ENCODE measurements around the gene LGR6. TPM values are rescaled to one million over a fixed set of nuclear protein-coding genes. Genes with fewer than 3 reads are reported as not detected.

Gene LGR6
- total RNA-seq, 1 donor: not detected

DNA sequence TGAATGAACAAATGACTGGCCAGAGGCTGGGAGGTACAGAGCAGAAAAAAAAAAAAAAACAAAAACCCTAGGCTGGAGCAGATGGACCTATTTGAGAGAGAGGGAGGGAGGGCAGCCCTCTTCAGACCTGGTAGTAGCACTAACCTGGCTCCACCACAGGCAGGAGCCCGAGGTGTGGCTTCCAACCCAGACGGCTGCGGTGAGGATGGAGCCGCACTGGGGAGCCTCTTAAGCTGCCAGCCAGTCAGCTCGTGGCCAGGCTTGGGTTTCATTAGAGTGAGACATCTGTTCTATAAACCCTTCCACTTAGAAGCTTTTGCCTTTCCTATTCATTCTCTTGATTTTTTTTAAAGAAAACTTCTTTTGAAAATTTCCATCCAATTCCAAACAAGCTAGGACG lies 16.8 kb downstream of the LGR6 start:
- DNase-seq (ENCODE audit: low read depth): peak; percentile 10

GRCh38 chr1:202210969-202211368 lies 17.4 kb downstream of the LGR6 start:
- no peak for DNase-seq (ENCODE audit: low read depth)
- no peak for TF ChIP-seq CTCF (IDR thresholded peaks at IDR 0.05; ENCODE audit: insufficient read depth, low read length)
- H3K4me3 ChIP-seq (ENCODE audit: low read depth, low read length): no peak overlapping the region

More for the DNA sequence above, 16.8 kb downstream of the LGR6 start:
- no peak overlapping the region for H3K4me3 ChIP-seq (ENCODE audit: low read depth, low read length)
- TF ChIP-seq CTCF (IDR thresholded peaks at IDR 0.05; ENCODE audit: insufficient read depth, low read length): no peak

DNA sequence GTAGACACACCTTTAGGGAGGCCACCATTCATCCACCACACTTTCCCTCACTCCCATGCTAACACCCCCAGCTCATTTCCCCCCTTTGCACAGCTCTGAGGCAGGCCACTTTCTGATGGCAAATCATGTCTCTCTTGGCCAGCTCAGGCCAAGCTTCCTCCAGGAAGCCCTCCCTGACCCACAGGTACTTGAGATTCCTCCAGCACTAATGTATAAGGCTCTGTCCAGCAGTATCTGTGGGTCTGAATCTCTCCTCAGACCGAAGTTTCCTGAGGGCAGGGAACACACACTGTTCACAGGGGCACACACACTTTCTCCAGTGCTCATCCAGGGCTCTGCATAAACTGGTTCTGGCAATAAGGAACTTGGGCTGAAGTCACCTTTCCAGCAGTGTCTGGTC lies 19.2 kb downstream of the LGR6 start:
- no peak for TF ChIP-seq CTCF (IDR thresholded peaks at IDR 0.05; ENCODE audit: insufficient read depth, low read length)
- H3K4me3 ChIP-seq (ENCODE audit: low read depth, low read length): no peak overlapping the region
- DNase-seq (ENCODE audit: low read depth): no peak

DNA sequence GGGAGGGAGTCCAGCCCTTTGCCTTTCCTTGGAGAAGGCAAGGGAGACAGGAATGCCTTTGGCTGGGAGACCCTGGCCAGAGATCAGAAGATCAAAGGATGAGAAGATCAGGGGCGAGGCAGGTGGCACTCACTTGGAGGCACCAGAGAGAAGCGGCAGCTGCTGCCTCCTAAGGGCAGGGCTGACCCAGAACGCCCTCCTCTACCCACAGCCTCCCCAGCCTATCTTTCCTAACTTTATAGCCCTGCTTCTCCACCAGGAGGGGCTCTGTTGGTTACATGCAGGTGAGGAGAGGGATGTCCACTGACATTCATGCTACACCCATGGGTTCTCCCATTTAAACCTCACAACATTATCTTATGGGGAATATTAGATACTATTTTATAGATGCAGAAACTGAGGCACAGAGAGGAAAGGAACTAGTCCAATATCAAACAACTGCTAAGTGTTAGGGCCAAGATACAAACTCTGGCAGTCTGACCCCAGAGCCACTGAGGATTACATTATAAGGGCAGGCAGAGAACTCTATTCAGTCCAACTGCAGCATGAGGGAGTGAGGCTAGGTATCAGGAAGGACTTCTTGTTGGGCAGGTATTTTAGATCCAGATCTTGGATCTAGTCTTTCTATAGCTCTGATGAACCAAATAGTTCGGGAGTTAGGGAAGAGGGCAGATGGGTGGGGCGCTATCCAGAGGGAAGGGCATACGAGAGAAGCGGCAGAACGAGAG lies 19.9 kb downstream of the LGR6 start:
- TF ChIP-seq CTCF (IDR thresholded peaks at IDR 0.05; ENCODE audit: insufficient read depth, low read length): peak; percentile 29
- H3K4me3 ChIP-seq (ENCODE audit: low read depth, low read length): no peak overlapping the region
- no peak for DNase-seq (ENCODE audit: low read depth)

GRCh38 chr1:202214089-202214843 lies 20.7 kb downstream of the LGR6 start:
- no peak for TF ChIP-seq CTCF (IDR thresholded peaks at IDR 0.05; ENCODE audit: insufficient read depth, low read length)
- DNase-seq (ENCODE audit: low read depth): no peak
- H3K4me3 ChIP-seq (ENCODE audit: low read depth, low read length): peak overlapping the region; percentile 17

DNA sequence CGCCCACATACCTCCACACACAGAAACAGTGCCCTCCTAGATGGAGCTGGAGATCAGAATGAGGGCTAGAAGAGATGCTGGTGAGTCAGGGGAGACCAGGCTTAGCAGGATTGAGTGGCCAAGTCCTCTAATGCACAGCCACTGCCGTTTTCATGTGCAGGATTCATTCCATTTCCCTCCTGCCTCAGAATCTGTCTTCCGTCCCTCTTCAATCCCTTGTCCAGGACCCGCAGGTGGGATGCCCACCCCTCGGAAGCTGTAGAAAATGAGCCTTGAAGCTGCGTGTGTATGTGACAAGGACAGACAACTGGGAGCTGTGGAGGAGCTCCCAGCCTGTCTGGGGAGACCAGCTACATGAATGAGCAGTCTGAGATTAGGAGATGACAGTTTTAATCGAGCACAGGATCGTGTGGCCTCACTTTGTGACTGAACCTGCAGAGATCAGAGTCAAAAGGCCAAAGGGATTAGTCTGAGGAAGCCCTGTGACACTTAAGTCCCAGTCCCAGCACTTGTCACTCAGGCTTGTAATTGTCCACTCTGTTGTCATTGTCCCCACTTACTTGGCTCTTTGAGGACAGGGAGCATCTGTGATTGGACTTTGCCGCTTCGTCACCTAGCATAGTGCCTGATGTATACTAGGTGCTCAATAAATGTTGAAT lies 22.0 kb downstream of the LGR6 start:
- DNase-seq (ENCODE audit: low read depth): no peak
- no peak overlapping the region for H3K4me3 ChIP-seq (ENCODE audit: low read depth, low read length)
- no peak for TF ChIP-seq CTCF (IDR thresholded peaks at IDR 0.05; ENCODE audit: insufficient read depth, low read length)

Data from fibroblast of the aortic adventitia (primary cell).